ENCODE data around the gene HMGA1.

Gene HMGA1

GRCh38 chr6:34292954-34293353, 56.3 kb downstream of the HMGA1 start:
- no peak for DNase-seq (ENCODE audit: low read depth in 2 of 2)

GRCh38 chr6:34295721-34296120, 59.0 kb downstream of the HMGA1 start:
- no peak for DNase-seq (ENCODE audit: low read depth in 2 of 2)

Data from stimulated activated CD8-positive, alpha-beta memory T cell treated with anti-CD3 and anti-CD28 coated beads, Interleukin-15, amount 100 ng/mL, for 4 hours (primary cell).